ENCODE results near the gene SLC1A2.

The SLC1A2 gene

DNA sequence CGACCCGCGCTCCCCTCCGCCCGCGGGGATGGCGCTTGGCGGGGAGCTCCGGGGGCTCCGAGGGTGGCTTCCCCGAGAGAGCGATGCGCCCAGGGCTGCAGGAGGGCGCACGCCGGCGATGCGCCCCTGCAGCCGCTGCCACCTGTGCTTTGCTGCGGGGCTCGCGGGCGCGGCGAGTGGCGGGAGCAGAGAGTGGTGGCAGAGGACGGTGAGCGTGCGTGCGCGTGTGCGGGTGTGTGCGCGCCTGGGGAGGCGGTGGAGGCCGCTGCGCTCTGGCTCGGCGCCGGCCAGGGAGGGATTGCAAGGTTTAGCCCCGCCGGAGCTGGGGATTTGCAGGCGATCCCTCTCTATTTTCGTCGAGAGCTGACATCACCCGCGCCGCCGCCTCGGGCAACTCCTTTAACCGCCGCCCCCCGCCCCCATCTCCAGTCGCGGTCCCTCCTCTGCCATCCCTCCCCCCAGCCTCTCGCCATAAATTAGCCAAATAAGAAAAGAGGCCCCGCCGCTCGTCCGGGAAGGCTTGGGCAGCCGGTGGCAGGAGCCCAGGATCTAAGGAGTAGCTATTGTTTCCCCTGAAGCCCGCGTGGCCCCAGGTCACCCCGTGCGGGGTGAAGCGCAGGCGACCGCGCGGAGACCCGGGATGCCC lies at the start of gene SLC1A2:
Gene SLC1A2 (minus strand): TSS at position 375 of the 646 bp plus-strand sequence. CDS start 592 bp downstream, outside the sequence.
- peak; percentile 15 for DNase-seq

DNA sequence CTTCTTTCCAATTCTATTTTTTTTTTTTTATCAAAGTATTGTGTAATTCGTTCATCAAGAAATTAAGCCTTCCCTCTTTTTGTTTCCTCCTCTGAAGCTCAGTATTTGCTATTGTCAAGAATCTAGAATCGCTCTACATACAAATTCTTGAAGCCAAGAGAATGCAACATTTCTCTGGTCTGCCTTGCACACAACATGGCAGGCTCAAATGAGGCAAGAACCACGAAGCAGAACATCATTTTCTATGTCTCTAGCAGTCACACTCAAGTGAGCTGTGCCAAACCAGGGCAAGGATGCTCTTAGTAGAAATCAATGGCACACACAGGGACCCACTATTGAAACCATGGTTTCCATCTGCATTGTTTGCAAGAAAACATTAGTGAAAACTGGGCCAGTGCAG lies 46.7 kb upstream of the SLC1A2 start:
- DNase-seq, result no peak

DNA sequence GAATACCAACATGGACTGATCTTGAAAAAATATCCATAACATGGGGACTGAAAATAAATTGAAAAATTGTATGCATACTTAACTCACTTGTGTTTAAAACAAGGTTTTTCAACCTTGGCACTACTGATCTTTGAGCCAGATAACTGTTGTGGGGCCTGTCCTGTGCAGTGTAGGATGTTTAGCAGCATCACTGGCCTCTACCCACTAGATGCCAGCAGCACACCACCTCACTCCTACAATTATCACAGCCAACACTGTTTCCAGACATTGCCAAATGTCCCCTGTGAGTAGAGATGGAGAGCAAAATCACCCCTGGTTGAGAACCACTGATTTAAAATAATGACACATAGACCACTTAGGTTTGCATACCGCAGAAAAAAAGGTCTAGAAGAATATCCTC lies 45.0 kb upstream of the SLC1A2 start:
- DNase-seq, result no peak

DNA sequence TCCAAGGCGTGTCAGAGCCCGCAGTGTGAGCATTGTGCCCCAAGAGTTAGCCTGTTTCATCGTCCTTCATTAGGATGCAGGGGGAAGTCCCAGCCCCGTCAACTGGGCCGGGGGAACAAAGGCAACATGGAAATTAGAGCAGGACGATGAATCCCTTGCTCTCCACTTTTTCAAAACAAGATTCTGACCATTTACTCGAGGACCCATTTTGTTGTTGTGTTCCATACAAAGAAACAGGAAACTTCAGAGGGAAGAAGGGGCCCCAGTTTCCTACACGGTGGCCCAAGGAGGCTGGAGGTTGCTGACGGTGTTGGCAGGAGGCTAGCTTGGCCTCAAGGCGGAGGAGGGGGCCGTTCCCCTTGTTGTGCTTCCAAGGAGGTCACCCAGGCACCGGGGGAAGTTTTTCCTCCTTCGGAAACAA lies 44.0 kb upstream of the SLC1A2 start:
- DNase-seq, result no peak

DNA sequence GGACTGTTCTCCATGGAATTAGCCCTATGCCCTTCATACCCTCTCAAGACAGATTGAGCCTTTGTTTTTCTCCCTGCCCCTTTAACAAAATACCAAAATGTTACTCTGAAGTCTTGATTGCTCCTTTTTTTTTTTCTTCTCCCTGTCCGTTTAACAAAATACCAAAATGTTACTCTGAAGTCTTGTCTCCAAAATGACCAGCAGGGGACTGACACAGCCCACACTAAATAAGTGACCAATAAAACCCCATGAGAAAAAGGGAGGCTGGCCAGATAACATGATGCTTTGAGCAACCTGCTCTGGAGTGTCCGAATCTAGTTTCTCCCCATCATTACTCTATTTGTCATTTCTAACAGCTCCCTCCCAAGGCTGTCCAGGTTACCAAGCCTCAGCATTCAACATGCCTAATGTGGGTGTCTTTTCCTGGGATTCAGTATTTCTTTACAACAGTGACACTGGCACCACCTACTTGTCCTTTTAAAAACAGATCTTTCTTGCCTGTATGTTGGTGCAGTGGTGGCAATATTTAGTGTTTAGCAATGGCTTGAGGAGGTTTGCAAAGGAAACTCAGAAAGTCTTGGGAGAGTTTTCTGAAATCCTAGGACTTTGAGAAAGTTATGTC lies 42.7 kb upstream of the SLC1A2 start:
- no peak for DNase-seq

DNA sequence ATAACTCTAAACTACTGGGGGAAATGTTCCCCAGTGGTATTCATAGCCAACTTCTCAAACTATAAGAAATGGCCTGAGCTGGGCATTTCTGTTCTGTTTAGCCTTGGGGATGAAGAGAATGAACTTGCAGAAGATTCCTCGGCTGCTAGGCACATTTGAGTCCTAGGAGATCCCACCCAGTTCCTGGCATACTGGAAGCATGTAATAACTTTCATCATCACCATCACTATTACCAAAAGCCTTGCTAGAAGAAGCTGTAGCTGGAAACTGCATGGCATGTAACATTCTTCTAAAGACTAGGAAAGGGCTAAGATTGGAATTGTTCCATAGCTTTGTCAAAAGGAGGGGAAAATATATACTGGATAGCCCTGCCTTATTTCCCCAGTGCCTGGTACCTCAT lies 40.1 kb upstream of the SLC1A2 start:
- no peak for DNase-seq

DNA sequence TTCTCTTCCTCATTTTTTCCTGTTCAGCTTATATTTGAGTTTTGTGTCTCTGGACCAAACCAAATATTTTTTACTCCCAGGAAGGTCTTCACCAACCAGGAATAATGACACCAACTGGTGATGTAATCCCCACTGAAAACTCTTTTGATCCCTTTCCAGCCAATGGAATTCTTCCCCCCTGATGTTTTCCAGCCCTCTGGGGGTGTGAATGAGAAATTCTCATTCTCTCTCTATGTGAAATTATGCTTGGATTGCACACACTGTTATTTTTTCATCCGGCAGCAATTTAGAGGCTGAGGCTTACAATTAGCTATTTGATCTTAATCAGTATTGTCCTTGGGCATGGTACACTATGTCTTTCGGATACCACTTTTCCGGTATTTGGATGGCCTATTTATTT lies 39.5 kb upstream of the SLC1A2 start:
- DNase-seq, result no peak

DNA sequence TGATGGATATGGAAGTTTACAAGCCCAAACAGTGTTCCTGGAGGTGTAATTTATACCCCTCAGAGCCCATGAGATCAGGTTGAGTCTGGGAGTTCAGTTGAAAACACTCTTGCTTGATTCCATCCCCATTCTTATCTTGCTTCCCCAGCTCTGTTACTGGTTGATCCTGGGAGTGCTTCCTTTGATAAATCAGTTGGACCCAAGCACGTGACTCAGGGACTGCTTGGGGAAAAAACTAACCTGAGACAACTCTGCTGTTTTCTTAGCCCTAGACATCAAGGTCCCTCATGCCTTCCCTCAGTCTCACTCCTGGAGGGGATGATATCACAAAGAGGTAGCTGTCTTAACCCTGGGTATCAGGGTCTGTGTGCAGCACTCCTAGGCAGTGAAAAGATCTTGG lies 35.0 kb upstream of the SLC1A2 start:
- DNase-seq, result no peak

DNA sequence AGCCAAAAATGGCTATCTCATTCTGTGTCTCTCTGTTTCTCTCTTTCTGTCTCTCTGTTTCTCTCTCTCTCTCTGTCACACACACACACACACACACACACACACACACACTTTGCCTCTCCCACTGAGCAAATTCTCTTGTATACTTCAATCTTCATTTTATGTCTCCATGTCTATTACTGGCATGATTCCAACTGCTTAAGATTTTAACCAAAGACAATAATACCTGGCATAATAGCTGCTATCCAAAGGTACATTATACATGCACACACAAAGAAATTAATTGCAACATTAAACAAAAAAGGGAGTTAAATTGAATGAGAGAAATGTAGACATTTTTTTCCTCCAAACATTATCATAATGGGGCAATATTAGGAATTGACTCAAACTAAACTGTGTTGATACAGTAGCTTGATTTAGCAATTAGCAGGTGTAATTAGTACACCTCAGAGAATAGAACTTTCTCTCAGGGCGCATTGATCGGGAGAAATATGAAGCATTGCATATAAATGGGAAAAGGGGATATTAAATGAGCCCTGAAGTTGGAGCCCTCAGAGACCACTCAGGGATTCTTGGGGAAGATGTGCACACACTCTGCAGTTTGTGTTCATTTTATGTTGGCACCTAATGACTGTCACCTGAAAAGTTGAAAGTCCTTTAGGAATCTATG lies 17.4 kb upstream of the SLC1A2 start:
- no peak for DNase-seq

DNA sequence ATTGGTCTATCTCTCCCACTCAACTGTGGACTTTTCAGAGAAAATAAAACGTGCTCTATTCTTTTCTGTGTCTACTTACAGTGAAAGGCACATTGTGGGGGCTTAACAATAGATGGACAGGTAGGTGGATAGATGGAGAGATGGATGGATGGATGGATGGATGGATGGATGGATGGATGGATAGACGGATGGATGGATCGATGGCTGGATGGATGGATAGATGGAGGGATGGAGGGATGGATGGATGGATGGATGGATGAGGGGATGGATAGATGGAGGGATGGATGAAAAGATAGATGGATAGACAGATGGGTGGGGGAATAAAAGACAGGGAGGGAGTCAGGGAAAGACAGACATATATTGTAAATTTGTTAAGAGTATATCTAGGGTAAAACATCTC lies 14.2 kb upstream of the SLC1A2 start:
- DNase-seq, result no peak

DNA sequence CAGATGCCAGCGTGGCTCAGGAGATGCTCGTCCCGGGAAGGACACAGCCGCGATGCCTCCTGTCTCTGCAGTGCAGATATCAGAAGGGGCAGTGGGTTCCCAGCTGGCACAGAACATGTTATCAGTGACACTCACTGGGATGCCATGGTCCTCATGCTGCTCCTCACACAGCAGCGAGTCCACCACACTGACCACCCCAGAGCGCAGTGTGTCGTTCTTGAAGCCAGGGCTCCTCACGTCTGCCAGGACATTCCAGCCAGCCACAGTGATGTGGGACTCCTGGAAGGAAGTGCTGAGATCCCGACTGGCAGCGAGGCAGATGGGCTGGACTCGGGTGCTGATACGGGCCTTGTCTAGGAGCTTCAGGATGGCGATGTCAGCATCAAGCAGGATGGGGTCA lies 13.1 kb upstream of the SLC1A2 start:
- DNase-seq, result no peak

DNA sequence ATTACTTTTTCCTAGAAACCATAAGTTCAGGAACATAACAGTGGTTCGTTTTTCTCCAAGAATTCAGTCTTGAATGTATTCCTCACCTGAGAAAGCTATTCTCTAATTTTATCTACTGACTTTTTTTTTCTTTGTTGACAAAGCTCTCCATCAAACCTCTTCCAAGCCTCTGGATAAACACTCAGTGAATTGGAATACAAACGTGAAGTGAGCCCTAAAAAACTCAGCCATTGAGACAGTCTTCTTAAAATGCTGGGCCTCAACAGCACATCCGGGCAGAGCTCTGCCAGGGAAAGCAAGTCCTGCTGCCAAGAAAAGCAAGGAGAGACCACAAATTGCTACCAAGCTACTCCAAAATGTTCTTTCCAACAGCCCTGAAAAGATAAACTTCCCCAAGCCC lies 7.7 kb upstream of the SLC1A2 start:
- DNase-seq, result no peak

DNA sequence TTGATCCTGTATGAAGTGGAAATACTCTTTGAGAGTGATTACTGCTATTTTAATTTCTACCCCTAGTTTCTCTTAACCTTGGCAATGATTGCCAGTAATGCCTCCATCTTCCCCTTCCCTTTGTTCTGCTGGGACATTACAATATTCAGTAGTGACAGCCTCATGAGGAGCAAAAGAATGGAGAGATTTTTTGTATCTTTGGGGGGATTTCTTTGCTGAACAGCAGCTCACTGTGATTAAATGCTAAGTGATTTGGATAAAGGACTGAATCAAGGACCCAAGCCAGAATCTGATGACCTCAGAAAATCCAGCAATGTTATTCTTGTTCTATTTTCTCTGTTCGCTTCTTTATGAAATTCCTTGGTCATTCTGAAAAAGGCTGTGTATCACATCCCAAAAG lies 7.0 kb upstream of the SLC1A2 start:
- DNase-seq, result no peak

DNA sequence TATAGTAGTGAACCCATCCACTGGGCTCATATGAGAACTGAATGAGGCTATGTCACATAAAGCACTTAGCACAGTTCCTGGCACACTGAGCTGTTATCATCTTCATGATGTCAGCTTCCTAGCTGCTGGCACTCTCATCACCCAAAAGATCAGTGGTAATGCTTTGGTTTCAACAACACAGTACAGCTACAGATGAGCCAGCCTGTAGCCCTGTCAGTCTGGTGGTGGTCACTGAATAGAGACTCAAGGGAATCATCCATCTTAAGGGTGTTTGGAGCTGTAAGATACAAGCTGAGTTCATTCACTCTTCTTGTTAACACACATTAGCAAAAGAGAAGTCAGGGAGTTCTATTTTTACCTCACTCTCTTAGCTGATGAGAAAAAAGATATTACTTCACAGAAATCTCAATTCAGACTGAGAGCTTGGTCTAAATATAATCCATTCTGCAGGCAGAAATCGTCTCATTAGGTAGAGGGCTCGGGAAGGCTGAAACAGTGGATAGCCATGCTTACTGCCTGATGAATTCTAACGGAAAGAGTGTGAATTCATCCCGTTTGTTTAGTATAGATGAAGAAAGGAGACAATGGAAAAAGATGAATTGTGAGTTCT lies 6.3 kb upstream of the SLC1A2 start:
- DNase-seq, result no peak

DNA sequence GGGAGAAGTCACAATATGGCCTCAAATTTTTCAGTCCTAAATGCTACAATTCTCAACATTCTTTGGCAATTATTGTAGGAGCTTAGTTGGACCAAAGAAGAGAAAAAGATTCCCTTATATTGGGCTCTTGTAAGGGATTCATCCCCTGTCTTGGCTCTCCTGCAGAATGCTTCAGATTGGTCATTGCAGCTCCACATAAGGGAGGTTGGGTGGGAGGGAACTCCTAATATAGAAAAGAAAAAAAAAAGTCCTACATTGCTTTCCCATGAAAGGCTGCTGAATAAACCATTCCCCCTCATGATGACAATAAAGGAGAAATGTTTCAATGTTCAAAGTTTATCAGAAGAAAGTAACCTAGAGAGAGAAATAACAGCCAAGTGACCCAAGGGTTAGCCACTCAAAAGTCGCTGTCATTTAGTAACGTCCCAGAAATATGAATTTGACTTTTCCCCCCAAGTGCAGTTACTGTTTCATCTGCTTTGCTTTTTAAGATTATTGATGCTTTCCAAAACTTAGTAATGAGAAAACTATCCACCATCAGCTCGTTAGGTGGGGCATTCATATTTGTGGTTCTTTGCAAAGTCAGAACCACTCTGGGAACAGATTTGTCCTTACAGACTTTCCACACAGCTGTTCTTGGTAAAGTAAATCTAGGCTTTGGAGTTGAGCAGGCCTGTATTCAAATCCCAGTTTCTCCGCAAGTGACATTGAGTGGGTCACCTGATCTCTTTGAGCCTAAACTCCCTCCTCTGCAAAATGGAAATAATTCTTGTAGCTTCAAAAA lies 5.0 kb upstream of the SLC1A2 start:
- no peak for DNase-seq

DNA sequence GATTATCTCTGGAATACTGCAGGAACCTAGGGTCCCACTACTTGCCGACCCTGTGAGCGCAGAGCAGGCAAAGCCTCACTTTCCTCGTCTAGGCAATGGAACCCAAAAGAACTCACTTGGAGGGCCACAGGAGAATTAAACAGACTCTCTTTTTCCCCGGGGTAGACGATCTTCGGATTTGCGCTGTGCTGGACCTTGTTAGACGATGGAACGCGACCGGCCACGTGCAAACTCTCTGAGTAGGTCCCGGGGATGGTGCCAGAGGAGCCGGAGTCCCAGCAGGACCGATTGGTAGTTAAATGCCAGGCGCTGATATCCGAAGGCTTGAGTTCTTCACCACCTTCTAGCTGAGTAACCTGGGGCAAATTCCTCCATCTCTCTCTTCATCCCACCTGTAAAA lies 1.0 kb upstream of the SLC1A2 start:
- no peak for DNase-seq

DNA sequence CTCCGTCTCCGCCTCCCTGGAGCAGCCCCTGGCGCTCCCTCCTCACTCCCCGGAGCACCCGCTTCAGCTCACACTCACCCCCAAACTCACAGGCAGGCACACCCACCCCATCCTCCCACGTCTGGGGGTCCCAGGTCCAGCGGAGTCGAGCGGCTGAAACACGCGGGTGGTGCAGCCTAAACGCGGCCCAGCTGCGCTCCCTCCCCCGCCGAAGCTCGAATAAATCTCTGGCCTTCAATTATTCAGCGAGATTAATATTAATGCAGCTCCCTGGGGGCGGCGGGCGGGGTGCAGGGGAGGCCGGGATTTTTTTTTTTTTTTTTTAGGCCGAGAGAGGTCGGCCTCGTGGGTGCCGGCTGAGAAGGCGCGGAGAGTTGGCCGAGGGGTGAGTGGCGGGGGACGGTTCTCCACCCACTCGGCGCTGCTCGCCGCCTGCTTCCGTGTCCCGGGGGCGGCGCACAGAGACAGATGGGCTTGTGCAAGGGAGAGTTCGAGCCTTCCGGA lies 524 bp upstream of the SLC1A2 start:
- no peak for DNase-seq

DNA sequence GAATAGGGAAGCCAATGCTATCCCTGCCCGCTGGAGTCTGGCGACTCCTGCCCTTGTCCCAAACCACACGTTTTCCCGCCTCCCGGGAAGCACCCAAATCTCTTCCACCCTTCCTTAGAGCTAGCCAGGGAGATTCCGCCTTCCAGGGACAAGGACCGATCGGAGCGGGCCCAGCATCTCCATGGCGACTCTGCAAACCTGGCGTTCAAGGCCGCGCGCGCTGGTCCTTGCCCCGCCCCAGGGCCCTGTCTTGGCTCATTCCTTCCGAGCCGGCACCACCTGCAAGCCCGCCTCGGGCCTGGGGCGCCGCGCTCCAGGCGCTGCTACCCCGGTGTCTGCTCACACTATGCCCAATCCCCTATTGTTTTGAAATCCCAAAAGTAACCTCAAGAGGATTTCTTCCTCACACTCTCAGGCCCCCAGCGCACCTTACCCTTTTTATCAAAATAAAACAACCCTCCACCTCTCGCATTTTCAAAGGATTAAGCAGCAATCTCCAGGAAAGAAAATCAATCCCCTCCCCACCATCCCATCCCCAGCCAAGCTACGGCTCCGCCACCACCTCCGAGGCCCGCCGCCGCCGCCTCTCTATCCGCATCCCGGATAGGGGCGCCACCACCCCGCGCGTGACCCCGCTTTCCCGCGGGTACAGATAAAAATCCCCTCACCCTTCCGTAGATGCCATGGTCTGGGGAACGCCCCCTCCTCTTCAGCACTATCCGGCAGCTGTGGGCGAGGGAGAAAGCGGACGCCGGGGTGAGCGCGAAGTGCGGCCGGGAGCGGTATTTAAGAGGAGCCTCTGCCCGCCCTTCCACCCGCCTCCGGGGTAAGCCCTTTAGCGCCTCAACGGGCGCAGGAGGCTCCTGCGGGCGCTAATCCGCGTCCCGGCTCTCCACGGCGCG lies 825 bp downstream of the SLC1A2 start:
- peak; percentile 22 for DNase-seq

DNA sequence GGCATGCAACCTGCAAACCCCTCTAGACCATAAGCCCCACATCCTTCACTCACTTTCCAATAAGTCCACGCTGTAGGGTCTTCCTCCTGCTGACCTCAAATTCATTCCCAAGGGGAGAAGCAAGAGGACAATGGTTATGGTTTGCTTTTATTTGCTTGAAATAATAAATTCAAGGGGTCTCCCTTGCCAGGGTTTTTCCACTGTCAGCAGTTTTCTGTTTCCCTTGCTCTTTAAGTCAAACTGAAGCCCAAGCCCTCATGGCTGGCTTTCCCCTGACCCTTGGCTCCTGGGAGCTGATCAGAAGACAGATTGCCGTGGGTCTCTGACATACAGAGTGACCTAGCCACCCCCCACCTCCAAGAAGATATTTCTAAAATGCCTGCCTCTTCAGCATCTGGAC lies 3.9 kb downstream of the SLC1A2 start:
- no peak for DNase-seq

DNA sequence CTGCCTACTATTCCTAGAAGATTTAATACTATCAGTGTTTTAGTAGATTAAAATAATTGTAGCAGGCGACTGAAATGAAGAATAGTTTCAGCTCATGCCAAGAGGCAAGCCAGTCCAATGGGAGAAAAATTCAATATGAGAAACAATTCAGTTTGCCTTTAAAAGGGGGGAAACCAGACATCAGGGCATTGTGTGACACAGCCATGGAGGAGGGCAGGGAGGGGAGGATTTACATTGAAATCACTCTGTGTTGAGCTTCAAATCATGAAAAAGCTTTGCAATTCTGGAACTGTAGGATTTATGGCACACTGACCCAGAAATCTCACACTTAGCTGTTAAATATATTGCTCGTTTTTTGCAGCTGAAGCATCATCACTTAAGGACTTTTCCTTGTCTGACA lies 4.6 kb downstream of the SLC1A2 start:
- DNase-seq, result no peak

DNA sequence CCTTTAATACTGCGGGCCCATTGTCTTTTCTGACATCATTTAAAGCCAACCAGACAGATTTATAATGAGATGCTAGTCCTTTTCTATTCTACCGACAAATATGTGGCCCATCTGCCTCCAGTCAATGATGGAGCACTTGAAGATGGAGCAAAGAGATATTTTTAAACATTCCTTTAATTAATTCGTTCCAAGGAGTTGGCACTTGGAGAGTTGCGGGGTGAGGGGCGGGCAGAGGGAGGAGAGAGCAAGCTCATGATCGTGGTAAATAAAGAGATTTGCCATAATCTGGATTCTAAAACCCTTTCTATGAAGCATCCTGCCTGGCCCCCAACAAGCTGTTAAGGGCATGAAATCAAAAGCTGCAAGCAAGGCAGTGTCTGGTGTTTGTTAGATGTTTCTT lies 5.0 kb downstream of the SLC1A2 start:
- DNase-seq, result no peak

DNA sequence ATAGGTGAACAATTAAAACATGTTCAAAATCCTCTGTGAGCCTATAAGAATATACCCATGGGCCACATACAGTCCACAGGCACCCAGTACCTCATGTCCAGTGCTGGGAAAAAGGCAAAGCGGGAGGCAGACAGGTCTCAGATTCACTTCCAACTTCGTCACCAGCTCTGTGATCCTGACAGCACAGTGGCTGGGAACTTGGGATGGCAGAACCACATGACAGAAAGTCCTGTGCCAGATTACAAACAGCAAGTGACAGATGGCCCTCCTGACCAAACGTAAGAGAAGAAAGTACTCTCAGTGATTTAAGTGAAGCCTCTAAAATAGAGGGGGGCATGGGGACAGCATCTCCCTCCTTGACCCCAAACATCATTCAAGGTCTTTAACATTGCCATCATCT lies 5.8 kb downstream of the SLC1A2 start:
- DNase-seq, result no peak
